ENCODE data around the gene RPA1. TPM values are rescaled to one million over a fixed set of nuclear protein-coding genes. Genes with fewer than 3 reads are reported as not detected.

The RPA1 gene
- total and polyA plus RNA-seq, 2 of the 8 experiments (the other 6 are each of a cell fraction or from before 2014, with no cell fraction given) = 79.1 to 194 TPM

GRCh38 chr17:1829216-1829591 lies 601 bp upstream of the RPA1 start:
- H3K4me3 ChIP-seq (ENCODE audit: extremely low read depth in 1 of 4, insufficient read depth in 2 of 4, low read depth in 3 of 4, low read length in 4 of 4) = peak overlapping the region; percentile 82 to 94 (median 85)
- no peak overlapping the region for H2AK5ac ChIP-seq (ENCODE audit: low read depth, low read length)
- no peak overlapping the region for H2BK15ac ChIP-seq (ENCODE audit: low read length)
- no peak overlapping the region for H3K14ac ChIP-seq (ENCODE audit: insufficient read length)
- POLR2A ChIA-PET (ENCODE audit: partially characterized antibody) = interaction anchor here (1.0 to 1.9 kb wide), 5 partner anchors 9 to 114 kb away, joined by 3 to 9 read pairs (median 5); no protein-coding TSS in a partner anchor
- no peak overlapping the region for H3K23ac ChIP-seq (ENCODE audit: insufficient read length)
- H3K27me3 ChIP-seq (replicated peaks in 1 of 4; ENCODE audit: control insufficient read depth in 3 of 4, extremely low read depth in 1 of 4, insufficient read depth in 3 of 4, low read length in 3 of 4) = no peaks in the 10 kb centered on the region
- H2AFZ ChIP-seq (ENCODE audit: low read length) = 0 out of 2 replicates have a peak overlapping the region, but pooled peaks have one; percentile 74
- TF ChIP-seq HDAC2 (IDR thresholded peaks at IDR 0.05; ENCODE audit: borderline replicate concordance in 1 of 2, low read depth in 2 of 2, low read length in 2 of 2) = peak in 1 of 2 experiments; percentile 3; a peak in 1 of 4 replicates
- TF ChIP-seq EP300 (IDR thresholded peaks at IDR 0.05; ENCODE audit: borderline replicate concordance in 1 of 2, low read depth in 2 of 2, low read length in 2 of 2) = no peak
- no peak for TF ChIP-seq KDM5A (IDR thresholded peaks at IDR 0.05; ENCODE audit: low read length)
- no peak for TF ChIP-seq CTCF (IDR thresholded peaks at IDR 0.05; ENCODE audit: control extremely low read depth in 1 of 3, insufficient read depth in 1 of 3, low read depth in 1 of 3, low read length in 3 of 3)
- TF ChIP-seq SIN3A (conservative IDR thresholded peaks at IDR 0.05 in 1 of 2, IDR thresholded peaks at IDR 0.05 in 1 of 2; ENCODE audit: low read depth in 1 of 2, low read length in 2 of 2) = 0 out of 4 replicates have a peak, but pooled peaks of 1 of the 2 experiments have one; percentile 3
- H4K20me1 ChIP-seq (replicated peaks in 1 of 2; ENCODE audit: control insufficient read depth in 1 of 2, insufficient read depth in 2 of 2, low read length in 2 of 2) = peaks cover 0 to 3% of the 10 kb centered on the region in 2 experiments
- H3K4me2 ChIP-seq (ENCODE audit: insufficient read depth in 1 of 2, low read depth in 2 of 2, low read length in 2 of 2) = peak overlapping the region; percentile 90 to 99
- peaks cover 8% of the 10 kb centered on the region for H3K23me2 ChIP-seq (ENCODE audit: low read depth, low read length)
- WGBS, 2 experiments (ENCODE audit: extremely low coverage in 1 of 2, insufficient coverage in 1 of 2, insufficient read length in 1 of 2, insufficient replicate concordance in 2 of 2, low coverage in 1 of 2, low lambda C conversion rate in 2 of 2, missing lambda C conversion rate in 1 of 2) = 6% methylated on average over 13 of the region's 13 CpGs; no CpG with 5 or more reads in 1 of the 2 experiments
- H2BK12ac ChIP-seq (ENCODE audit: low read depth, low read length) = no peak overlapping the region
- peak overlapping the region; percentile 70 for H3K56ac ChIP-seq (replicated peaks; ENCODE audit: insufficient read length, low read depth, low read length)
- H4K5ac ChIP-seq (ENCODE audit: insufficient read length, low read depth, low read length) = peak overlapping the region; percentile 51
- peak overlapping the region; percentile 60; the same call in 1 of the 2 replicates for H3K18ac ChIP-seq (ENCODE audit: extremely low read depth, low read length)
- DNase-seq (ENCODE audit: low read depth in 1 of 2, low spot score in 2 of 2) = no peak
- CTCF ChIA-PET (ENCODE audit: partially characterized antibody) = interaction anchor here (0.5 to 1.6 kb wide), 3 partner anchors 53 to 125 kb away, joined by 3 read pairs; no protein-coding TSS in a partner anchor
- H3K79me2 ChIP-seq (ENCODE audit: control insufficient read depth in 1 of 2, insufficient read depth in 2 of 2, low read length in 2 of 2) = peaks cover 5 to 43% of the 10 kb centered on the region in 2 experiments
- H2BK5ac ChIP-seq (ENCODE audit: low read depth, low read length) = peak overlapping the region; percentile 83; the same call in 1 of the 2 replicates
- no peak overlapping the region for H4K91ac ChIP-seq (replicated peaks; ENCODE audit: insufficient read length, low read length)
- H3K4ac ChIP-seq (replicated peaks; ENCODE audit: insufficient read length, low read depth, low read length) = no peak overlapping the region
- H3K79me1 ChIP-seq (ENCODE audit: low read depth, low read length) = peaks cover 4% of the 10 kb centered on the region
- peaks cover 0 to 32% (median 5%) of the 10 kb centered on the region in 4 experiments; a peak in 4 of 8 replicates for H3K36me3 ChIP-seq (ENCODE audit: control insufficient read depth in 2 of 4, insufficient read depth in 4 of 4, low read length in 3 of 4)
- H2BK20ac ChIP-seq (ENCODE audit: low read length) = no peak overlapping the region
- no peak overlapping the region for H3K27ac ChIP-seq (ENCODE audit: low read depth, low read length)
- FAIRE-seq = no peak
- H2BK120ac ChIP-seq (replicated peaks; ENCODE audit: low read depth, low read length) = no peak overlapping the region
- peak overlapping the region; percentile 36 to 78 (median 76) for H3K9ac ChIP-seq (replicated peaks in 1 of 4; ENCODE audit: extremely low read depth in 1 of 4, low read depth in 3 of 4, low read length in 3 of 4)
- H4K8ac ChIP-seq (ENCODE audit: extremely low read depth, insufficient read depth, low read length) = peak overlapping the region; percentile 11; the same call in 1 of the 2 replicates
- peaks cover 0 to 2% (median 0%) of the 10 kb centered on the region in 4 experiments; a peak in 1 of 7 replicates for H3K4me1 ChIP-seq (replicated peaks in 1 of 4; ENCODE audit: control insufficient read depth in 3 of 4, insufficient read depth in 4 of 4, low read length in 3 of 4)
- H3K9me3 ChIP-seq (ENCODE audit: insufficient read depth in 2 of 2, low read depth in 1 of 2, low read length in 1 of 2) = no peaks in the 10 kb centered on the region

Measured in H1 (cell line).